Measurements from ENCODE around the gene SLC8A2. TPM values are rescaled to one million over a fixed set of nuclear protein-coding genes. Genes with fewer than 3 reads are reported as not detected.
A peak's percentile ranks its signal among the peaks of the same experiment; 100 is the strongest.

SLC8A2 gene
- polyA plus RNA-seq, 10 donors, result 0.05 to 0.45 (median 0.18) TPM

- DNase-seq, result no peak
Measured at GRCh38 chr19:47432499-47432898, 39.2 kb downstream of the SLC8A2 start.

DNA sequence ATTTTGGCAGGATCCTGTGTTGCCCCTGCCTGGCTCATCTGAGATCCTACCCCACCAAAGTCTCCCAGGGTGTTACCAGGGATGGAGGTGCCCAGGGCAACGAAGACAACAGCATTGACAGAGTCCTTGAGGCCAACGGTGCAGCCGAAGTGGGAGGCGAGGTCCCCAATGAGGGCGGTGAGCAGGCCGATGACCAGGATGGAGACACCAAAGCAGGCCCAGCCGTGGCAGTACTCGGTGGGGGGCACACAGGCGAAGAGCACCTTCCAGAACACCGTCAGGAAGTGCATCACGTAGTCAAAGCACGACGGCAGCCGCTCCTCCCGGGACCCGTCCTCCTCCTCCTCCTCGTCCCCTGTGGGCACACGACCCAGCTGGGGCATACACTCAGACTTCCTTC lies 39.6 kb downstream of the SLC8A2 start:
- no peak for DNase-seq

GRCh38 chr19:47430041-47430802 lies 41.5 kb downstream of the SLC8A2 start:
- DNase-seq, result peak in 1 of 3 donors; percentile 63

GRCh38 chr19:47429140-47429793 lies 42.4 kb downstream of the SLC8A2 start:
- DNase-seq, result no peak

DNA sequence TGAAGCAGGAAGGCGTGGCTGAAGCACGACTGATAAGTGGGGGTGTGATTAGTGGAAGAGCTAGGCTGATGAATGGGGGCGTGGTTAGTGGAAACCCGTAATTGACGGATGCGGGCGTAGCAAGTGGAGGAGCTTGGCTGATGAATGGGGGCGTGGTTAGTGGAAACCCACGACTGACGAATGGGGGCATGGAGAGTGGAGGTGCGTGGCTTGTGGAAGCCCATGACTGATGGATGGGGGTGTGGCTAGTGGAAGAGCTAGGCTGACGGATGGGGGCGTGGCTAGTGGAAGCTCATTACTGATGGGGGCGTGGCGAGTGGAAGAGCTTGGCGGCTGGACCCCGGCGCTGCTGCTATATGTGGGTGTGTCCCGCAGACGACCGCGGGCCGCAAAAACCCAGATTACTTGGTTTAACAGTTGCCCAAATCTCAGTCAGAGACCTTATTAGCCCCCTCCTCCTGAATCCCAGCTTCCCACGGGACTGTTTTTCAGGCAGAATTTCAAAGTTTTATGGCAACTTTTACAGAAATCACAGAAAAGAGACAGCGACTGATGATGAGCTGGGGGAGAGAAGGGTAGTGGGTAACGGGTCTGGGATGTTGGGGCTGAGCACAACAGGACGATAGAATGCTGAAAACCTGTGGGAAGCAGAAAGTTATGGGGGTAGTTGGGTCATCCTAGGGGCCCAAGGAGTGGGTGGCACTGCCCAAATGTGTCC lies 43.4 kb downstream of the SLC8A2 start:
- peak; percentile 69 to 97 (median 86) for DNase-seq

- DNase-seq, result peak in 1 of 3 donors; percentile 45
Measured at GRCh38 chr19:47427241-47428176, 44.2 kb downstream of the SLC8A2 start.

DNA sequence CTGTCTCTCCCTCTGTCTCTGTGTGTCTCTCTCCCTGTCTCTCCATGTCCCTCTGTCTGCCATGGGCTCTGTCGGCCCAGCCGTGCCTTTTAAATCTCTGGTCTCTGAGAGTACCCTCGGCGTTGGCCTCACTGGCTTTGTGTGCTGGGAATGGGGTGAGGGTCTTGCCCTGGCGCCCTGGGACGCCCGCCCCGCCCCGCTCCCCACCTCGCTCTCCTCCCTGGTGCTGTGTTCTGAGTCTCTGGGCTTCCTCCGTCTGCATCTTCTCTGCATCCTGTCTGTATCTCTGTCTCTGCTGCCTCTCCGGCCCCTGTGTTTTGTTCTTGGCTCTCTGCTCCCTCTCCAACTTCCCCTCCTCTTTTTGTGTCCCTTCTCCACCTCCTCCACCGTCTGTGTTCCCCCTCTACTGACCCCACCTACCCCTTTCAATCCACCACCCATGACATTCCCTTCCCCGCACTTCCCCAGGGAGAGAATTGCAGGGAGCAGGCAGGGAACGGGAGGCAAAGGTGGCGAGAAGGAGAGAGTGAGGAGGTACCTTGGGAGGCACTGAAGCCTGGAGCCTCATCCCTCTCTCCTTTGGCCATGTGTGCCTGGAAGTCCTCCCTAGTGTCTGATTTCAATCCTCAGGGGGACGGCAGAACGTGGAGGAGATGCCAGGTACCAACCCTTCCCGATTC lies 48.4 kb downstream of the SLC8A2 start:
- DNase-seq, result no peak

DNA sequence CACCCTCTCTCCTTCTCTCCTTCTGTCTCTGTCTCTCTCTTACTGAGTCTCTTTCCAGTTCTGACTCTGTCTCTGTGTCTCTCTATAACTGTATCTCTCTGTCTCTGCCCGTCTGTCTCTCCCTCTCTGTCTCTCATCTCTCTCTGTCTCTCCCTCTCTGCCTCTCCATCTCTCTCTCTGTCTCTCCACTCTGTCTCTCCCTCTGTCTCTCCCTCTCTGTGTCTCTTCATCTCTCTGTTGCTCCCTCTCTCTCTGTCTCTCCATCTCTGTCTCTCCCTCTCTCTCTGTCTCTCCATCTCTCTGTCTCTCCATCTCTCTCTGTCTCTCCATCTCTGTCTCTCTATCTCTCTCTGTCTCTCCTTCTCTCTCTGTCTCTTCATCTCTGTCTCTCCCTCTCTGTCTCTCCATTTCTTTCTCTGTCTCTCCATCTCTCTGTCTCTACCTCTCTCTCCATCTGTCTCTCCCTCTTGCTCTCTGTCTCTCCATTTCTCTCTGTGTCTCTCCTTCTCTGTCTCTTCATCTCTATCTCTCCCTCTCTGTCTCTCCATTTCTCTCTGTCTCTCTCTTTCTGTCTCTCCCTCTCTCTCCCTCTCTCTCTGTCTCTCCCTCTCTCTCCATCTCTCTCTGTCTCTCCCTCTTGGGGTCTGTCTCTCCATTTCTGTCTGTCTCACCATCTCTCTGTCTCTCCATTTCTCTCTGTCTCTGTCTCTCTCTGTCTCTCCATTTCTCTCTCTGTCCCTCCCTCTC lies 49.1 kb downstream of the SLC8A2 start:
- no peak for DNase-seq

- DNase-seq, result peak in 1 of 3 donors; percentile 44
Measured at GRCh38 chr19:47421844-47422395, 49.8 kb downstream of the SLC8A2 start.

DNA sequence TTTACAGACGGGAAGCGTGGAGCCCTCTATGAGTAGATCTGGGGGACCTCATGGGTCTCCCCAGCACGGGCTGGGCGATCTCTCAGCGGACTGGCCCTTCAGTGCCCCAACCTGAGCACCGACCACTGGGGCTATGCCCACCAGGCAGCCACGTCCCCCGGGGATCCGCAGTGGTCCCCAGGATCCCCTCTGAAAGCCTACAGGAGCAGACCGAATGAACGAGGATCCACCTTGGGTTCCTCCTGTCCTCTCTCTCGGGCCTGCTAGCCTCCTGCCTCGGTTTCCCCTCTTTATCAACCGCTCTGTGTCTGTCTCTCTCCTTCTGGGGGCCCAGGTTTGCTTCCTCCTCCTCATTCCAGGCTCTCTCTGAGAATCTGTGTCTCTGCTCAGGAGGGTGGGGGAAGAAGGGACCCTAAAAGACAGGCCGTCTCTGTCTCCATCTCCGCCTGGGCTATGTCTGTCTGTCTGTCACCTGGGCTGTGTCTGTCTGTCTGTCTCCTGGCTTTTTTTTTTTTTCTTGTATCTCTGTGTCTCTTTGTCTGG lies 50.4 kb downstream of the SLC8A2 start:
- no peak for DNase-seq

GRCh38 chr19:47419789-47420188 lies 51.9 kb downstream of the SLC8A2 start:
- no peak for DNase-seq

GRCh38 chr19:47419030-47419783 lies 52.5 kb downstream of the SLC8A2 start, which contains the start of gene MEIS3:
Gene MEIS3 (minus strand): TSS chr19:47419527. CDS start chr19:47419081, 446 bp downstream.
- peak in 1 of 3 donors; percentile 50 for DNase-seq

DNA sequence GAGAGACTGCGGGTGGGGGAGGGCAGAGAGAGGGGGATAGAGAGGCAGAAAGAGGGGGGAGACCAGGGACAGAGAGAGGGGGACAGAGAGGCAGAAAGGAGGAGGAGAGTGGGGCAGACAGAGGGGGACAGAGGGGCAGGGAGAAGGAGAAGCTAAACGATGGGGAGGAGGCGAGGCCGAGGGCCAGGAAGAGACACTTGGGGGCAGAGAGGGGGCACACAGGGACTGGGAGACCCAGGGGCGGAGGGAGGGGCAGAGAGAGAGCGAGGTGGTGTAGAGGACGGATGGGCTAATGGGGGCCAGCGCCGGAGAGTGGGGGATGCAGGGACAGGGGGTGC lies 53.0 kb downstream of the SLC8A2 start:
- DNase-seq, result peak in 1 of 3 donors; percentile 44

- peak in 1 of 3 donors; percentile 40 for DNase-seq
Measured at GRCh38 chr19:47417746-47418691, 53.7 kb downstream of the SLC8A2 start.

GRCh38 chr19:47417107-47417745 lies 54.5 kb downstream of the SLC8A2 start:
- DNase-seq, result no peak

GRCh38 chr19:47416643-47416985 lies 55.1 kb downstream of the SLC8A2 start:
- no peak for DNase-seq
